ENCODE data around the gene SOBP.

Gene SOBP

DNA sequence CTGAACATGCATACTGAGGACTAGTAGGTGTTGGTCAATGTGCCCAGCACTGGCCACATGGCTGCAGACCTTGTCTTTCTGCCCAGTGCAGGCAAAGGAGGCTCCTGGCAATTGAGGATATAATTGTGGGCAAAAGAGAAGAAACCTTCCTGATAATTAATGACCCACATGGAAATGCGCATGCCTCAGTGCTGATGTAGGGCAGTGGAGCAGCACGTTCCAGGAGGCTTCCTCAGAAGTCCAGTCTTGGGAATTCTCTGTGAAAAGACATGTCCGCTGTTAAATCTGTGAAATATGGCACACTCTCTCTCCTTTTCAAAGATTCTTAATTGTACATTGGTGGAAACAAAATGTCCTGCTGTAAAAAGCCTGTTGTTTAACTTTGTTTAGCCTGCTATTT, 34.7 kb downstream of the SOBP start:
- H3K4me3 ChIP-seq (replicated peaks; ENCODE audit: low read depth, low read length) = no peak overlapping the region
- no peak for DNase-seq (ENCODE audit: extremely low read depth, low read depth)
- no peak for TF ChIP-seq CTCF (IDR thresholded peaks at IDR 0.05; ENCODE audit: low read depth, low read length, missing control alignments)

DNA sequence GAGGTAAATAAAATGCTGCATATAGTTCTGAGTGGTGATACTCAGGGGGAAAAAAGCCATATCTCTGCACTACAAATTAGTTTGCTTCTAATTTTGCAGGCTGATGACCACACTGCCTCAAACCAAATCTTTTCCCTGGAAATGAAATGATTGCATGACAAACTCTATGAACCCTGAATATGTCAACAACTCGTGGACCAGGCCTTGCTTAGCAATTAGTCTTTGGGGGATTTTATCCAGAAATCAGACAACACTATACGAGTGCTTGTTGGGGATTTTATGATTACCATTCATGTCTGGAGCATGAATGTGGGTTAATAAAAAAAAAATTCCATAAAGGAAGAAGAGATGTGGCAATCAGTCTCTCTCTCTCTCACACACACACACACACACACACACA, 42.0 kb downstream of the SOBP start:
- no peak for TF ChIP-seq CTCF (IDR thresholded peaks at IDR 0.05; ENCODE audit: low read depth, low read length, missing control alignments)
- DNase-seq (ENCODE audit: extremely low read depth, low read depth) = no peak
- no peak overlapping the region for H3K4me3 ChIP-seq (replicated peaks; ENCODE audit: low read depth, low read length)

GRCh38 chr6:107532706-107533105, 42.8 kb downstream of the SOBP start:
- no peak for TF ChIP-seq CTCF (IDR thresholded peaks at IDR 0.05; ENCODE audit: low read depth, low read length, missing control alignments)
- H3K4me3 ChIP-seq (replicated peaks; ENCODE audit: low read depth, low read length) = no peak overlapping the region
- DNase-seq (ENCODE audit: extremely low read depth, low read depth) = no peak

DNA sequence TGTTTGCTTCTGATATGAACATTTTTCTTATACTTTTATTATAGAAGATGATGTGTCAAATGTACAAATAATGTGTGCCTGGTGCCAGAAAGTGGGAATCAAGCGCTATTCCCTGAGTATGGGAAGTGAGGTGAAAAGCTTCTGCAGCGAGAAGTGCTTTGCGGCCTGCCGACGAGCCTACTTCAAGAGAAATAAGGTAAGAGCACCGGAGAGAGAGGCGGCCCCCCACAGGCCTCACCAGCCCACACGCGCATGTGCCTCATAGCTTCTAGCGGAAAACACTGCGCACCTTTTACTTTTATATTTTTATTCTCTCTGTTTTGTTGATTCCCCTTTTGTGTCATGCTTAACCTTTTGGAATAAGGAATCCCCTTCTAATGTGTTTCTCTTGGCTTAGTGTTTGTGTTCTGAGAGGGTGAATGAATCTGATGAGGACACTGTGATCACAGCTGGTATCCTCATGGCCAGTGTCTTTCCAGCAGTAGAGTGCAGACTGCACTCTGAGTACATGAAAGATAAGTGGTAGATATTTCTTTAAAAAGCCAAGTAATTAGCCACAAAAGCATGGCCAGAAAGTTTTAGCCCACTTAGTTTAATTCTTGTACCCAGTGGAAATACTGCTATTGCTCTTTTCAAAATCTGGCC, 43.6 kb downstream of the SOBP start:
- DNase-seq (ENCODE audit: extremely low read depth, low read depth) = no peak
- no peak for TF ChIP-seq CTCF (IDR thresholded peaks at IDR 0.05; ENCODE audit: low read depth, low read length, missing control alignments)
- no peak overlapping the region for H3K4me3 ChIP-seq (replicated peaks; ENCODE audit: low read depth, low read length)

DNA sequence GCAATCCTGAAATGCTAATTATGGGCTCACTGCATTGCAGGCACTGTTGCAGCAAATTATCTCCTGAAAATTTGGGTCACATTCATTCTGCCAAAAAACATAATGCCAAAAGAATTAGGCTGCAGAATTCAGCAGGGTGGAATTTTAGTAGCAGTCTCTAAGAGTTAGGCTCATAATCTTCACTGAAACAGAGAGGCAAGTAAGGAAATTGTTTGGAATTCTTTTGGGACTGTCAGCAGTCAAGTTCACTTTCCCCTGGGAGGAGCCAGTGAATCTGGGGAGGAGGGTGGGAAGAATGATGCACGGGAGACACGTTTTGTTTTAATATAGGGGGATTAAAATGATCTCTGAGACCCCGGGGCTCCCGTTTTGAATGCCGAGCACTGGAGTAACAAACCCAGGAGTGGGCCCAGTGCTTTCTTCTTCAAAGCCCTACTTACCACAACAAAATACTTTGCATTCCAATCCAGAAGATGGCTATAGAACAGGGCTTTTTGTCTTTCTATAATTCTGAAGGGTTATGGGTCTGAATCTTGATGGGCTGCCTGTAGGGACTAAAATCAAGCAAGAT, 44.7 kb downstream of the SOBP start:
- no peak for TF ChIP-seq CTCF (IDR thresholded peaks at IDR 0.05; ENCODE audit: low read depth, low read length, missing control alignments)
- DNase-seq (ENCODE audit: extremely low read depth, low read depth) = no peak
- H3K4me3 ChIP-seq (replicated peaks; ENCODE audit: low read depth, low read length) = no peak overlapping the region

GRCh38 chr6:107535626-107536025, 45.7 kb downstream of the SOBP start:
- no peak for TF ChIP-seq CTCF (IDR thresholded peaks at IDR 0.05; ENCODE audit: low read depth, low read length, missing control alignments)
- no peak for DNase-seq (ENCODE audit: extremely low read depth, low read depth)
- H3K4me3 ChIP-seq (replicated peaks; ENCODE audit: low read depth, low read length) = no peak overlapping the region
